IMR-90 (cell line): ENCODE results near the gene ADGRV1. TPM values are rescaled to one million over a fixed set of nuclear protein-coding genes. Genes with fewer than 3 reads are reported as not detected.

ENCODE experiments used
- ATAC-seq: fragments of 200-7000 bp; cut with Tn5 transposase; 2 replicates; pipeline ENCODE4 v1.9.1; 2020; ENCODE audit warnings: low read depth, mild to moderate bottlenecking, moderate library complexity
- BruUV-seq: library from RNA; stranded (reverse); fragments of 400-500 nt; replicated peaks from 2 replicates; lab custom pipeline; 2021; lab: Mats Ljungman, UMichigan
- CTCF ChIA-PET: fragments of 300-600 bp; formaldehyde crosslinking; extraction: SDS; loops from one replicate; lab custom pipeline; 2021; ENCODE audit warnings: antibody characterized with exemption; lab: Yijun Ruan, JAX
- POLR2A ChIA-PET: fragments of 300-600 bp; sonication (Branson Sonifier 250); formaldehyde crosslinking; loops from one replicate; lab custom pipeline; 2022; ENCODE audit warnings: antibody characterized with exemption; ENCODE audit not compliant: unreplicated experiment; lab: Charles Lee
- DNase-seq: peaks from one replicate; pipeline ENCODE4 v3.0.0; 2013
- H2AFZ ChIP-seq: replicated peaks from 2 replicates; pipeline ENCODE3; 2013; ENCODE audit warnings: low read length, mild to moderate bottlenecking; ENCODE audit not compliant: poor library complexity
- H2AK5ac ChIP-seq: 2 replicates; pipeline ENCODE4 v1.6.1; 2013; ENCODE audit warnings: low read depth, low read length, inconsistent platforms
- H2AK9ac ChIP-seq: replicated peaks from 2 replicates; pipeline ENCODE3; 2013; ENCODE audit warnings: mild to moderate bottlenecking, low read depth, low read length, moderate library complexity; ENCODE audit not compliant: poor library complexity
- H2BK120ac ChIP-seq: 2 replicates; pipeline ENCODE4 v1.6.1; 2013; ENCODE audit warnings: low read depth, low read length, inconsistent platforms
- H2BK15ac ChIP-seq: 3 replicates; pipeline ENCODE4 v1.6.1; 2013; ENCODE audit warnings: low read depth, low read length, inconsistent platforms
- H2BK20ac ChIP-seq: 2 replicates; pipeline ENCODE4 v1.6.1; 2013; ENCODE audit warnings: low read depth, mild to moderate bottlenecking, inconsistent platforms, low read length, moderate library complexity
- H2BK5ac ChIP-seq: 2 replicates; pipeline ENCODE4 v1.6.1; 2013; ENCODE audit warnings: mild to moderate bottlenecking, low read depth, low read length, inconsistent platforms; ENCODE audit not compliant: poor library complexity, severe bottlenecking
- H3K14ac ChIP-seq: replicated peaks from 2 replicates; pipeline ENCODE4 v1.6.1; 2013; ENCODE audit warnings: low read depth, low read length, inconsistent platforms
- H3K18ac ChIP-seq: 2 replicates; pipeline ENCODE4 v1.6.1; 2013; ENCODE audit warnings: low read depth, low read length, control low read depth
- H3K23ac ChIP-seq: 2 replicates; pipeline ENCODE4 v1.6.1; 2013; ENCODE audit warnings: low read depth, low read length, inconsistent platforms
- H3K27ac ChIP-seq: 2 replicates; pipeline ENCODE4 v1.5.1; 2013; ENCODE audit warnings: mild to moderate bottlenecking, control low read depth, low read length; ENCODE audit not compliant: insufficient read depth
- H3K27me3 ChIP-seq: 2 replicates; pipeline ENCODE4 v1.6.1; 2013; ENCODE audit warnings: low read length; ENCODE audit not compliant: control insufficient read depth, insufficient read depth
- H3K36me3 ChIP-seq: 2 replicates; pipeline ENCODE4 v1.6.1; 2013; ENCODE audit warnings: low read length, mixed read lengths; ENCODE audit not compliant: control insufficient read depth, insufficient read depth
- H3K4ac ChIP-seq: 2 replicates; pipeline ENCODE4 v1.6.1; 2013; ENCODE audit warnings: low read depth, low read length, inconsistent platforms
- H3K4me1 ChIP-seq: 2 replicates; pipeline ENCODE4 v1.6.1; 2013; ENCODE audit warnings: low read length, mixed read lengths; ENCODE audit not compliant: control insufficient read depth, insufficient read depth
- H3K4me2 ChIP-seq: 2 replicates; pipeline ENCODE4 v1.6.1; 2013; ENCODE audit warnings: low read depth, mild to moderate bottlenecking, control low read depth, low read length, moderate library complexity
- H3K4me3 ChIP-seq: 2 replicates; pipeline ENCODE4 v1.5.1; 2013; ENCODE audit warnings: low read depth, mild to moderate bottlenecking, control low read depth, low read length, moderate library complexity; ENCODE audit not compliant: insufficient read depth
- H3K56ac ChIP-seq: 2 replicates; pipeline ENCODE4 v1.6.1; 2013; ENCODE audit warnings: low read length, inconsistent platforms; ENCODE audit not compliant: insufficient read depth; ENCODE audit errors: extremely low read depth
- H3K79me1 ChIP-seq, 2 experiments: 2 replicates each; pipeline ENCODE4 v1.6.1; 2013; ENCODE audit warnings: low read length in 2 of 2, inconsistent platforms in 1 of 2, low read depth in 1 of 2
- H3K9ac ChIP-seq: 2 replicates; pipeline ENCODE4 v1.6.1; 2013; ENCODE audit warnings: low read depth, low read length, control low read depth
- H3K9me1 ChIP-seq: 2 replicates; pipeline ENCODE4 v1.6.1; 2013; ENCODE audit warnings: low read length, inconsistent platforms; ENCODE audit not compliant: insufficient read depth
- H3K9me3 ChIP-seq: 2 replicates; pipeline ENCODE4 v1.6.1; 2013; ENCODE audit warnings: low read length; ENCODE audit not compliant: control insufficient read depth, insufficient read depth
- H4K20me1 ChIP-seq: 2 replicates; pipeline ENCODE4 v1.6.1; 2013; ENCODE audit warnings: low read length, inconsistent platforms; ENCODE audit not compliant: insufficient read depth
- H4K5ac ChIP-seq: 2 replicates; pipeline ENCODE4 v1.6.1; 2013; ENCODE audit warnings: mild to moderate bottlenecking, low read depth, low read length, control low read depth
- H4K8ac ChIP-seq, 2 experiments: 2 replicates each; pipeline ENCODE4 v1.6.1; 2013; ENCODE audit warnings: low read depth in 2 of 2, low read length in 2 of 2, control low read depth in 1 of 2, inconsistent platforms in 1 of 2
- H4K91ac ChIP-seq: 2 replicates; pipeline ENCODE4 v1.6.1; 2013; ENCODE audit warnings: low read depth, low read length, inconsistent platforms; ENCODE audit not compliant: insufficient read depth
- MXI1 ChIP-seq: IDR thresholded peaks from 2 replicates; pipeline ENCODE4 v1.6.1; 2012; ENCODE audit warnings: low read depth, mild to moderate bottlenecking, low read length, moderate library complexity, borderline replicate concordance
- RAD21 ChIP-seq: IDR thresholded peaks from 2 replicates; pipeline ENCODE4 v1.6.1; 2012; ENCODE audit warnings: low read length, improper control_type of control experiment
- RCOR1 ChIP-seq: IDR thresholded peaks from 2 replicates; pipeline ENCODE4 v1.6.1; 2012; ENCODE audit warnings: mild to moderate bottlenecking, low read length, improper control_type of control experiment; ENCODE audit not compliant: insufficient replicate concordance
- SMC3 ChIP-seq: fragments of 150-350 bp; IDR thresholded peaks from 2 replicates; pipeline ENCODE4 v1.6.1; 2016; ENCODE audit warnings: low read depth, mild to moderate bottlenecking, antibody characterized with exemption, low read length, moderate library complexity
- WGBS, 2 experiments: methylation state at CpG; one replicate each; pipeline versions ENCODE4 v1.1.5 to v1.1.7; 2013; ENCODE audit warnings: missing lambda C conversion rate in 2 of 2; ENCODE audit not compliant: insufficient read length in 1 of 2; ENCODE audit errors: extremely low coverage in 2 of 2; 5-methylcytosine and 5-hydroxymethylcytosine counted together
- dilution Hi-C: fragments of 300-500 bp; cut with HindIII; formaldehyde crosslinking; loops from one replicate; pipeline ENCODE4 v1.14.3; 2018; ENCODE audit warnings: low sequenced_read_pairs; ENCODE audit not compliant: unreplicated experiment
- in situ Hi-C: fragments of 300-500 bp; cut with MboI; formaldehyde crosslinking; loops from 3 replicates; pipeline ENCODE4 v1.14.3; 2019; ENCODE audit warnings: low sequenced_read_pairs, inconsistent platforms, mixed read lengths
- intact Hi-C: fragments of 100-400 bp; cut with micrococcal nuclease; formaldehyde crosslinking; loops from 2 replicates; pipeline ENCODE4 v1.10.0; 2022
- polyA plus RNA-seq, 3 experiments: library from polyadenylated mRNA; depleted of rRNA; stranded (reverse); fragments of >200 nt; gene quantifications; 2 replicates each; pipeline ENCODE4 v1.2.3, GENCODE V29; 2012; ENCODE audit warnings: low replicate concordance in 1 of 3
- total RNA-seq: library from RNA; depleted of rRNA; stranded (reverse); fragments of >200 nt; gene quantifications from 2 replicates; pipeline ENCODE4 v1.2.3, GENCODE V29; 2012
- TF ChIP-seq, protein P1 (sequence below): fragments of 150-350 bp; IDR thresholded peaks from 2 replicates; pipeline ENCODE4 v1.6.1; 2017; ENCODE audit warnings: mild to moderate bottlenecking, antibody characterized with exemption, low read length, low read depth
- TF ChIP-seq, protein P2 (sequence below): conservative IDR thresholded peaks from 2 replicates; pipeline ENCODE4 v1.5.1; 2012; ENCODE audit warnings: mild to moderate bottlenecking, low read depth, low read length, improper control_type of control experiment

Gene ADGRV1
- total and polyA plus RNA-seq, 2 of the 4 experiments (the other 2 are of a cell fraction) = under 0.01 TPM; not detected in 1

DNA sequence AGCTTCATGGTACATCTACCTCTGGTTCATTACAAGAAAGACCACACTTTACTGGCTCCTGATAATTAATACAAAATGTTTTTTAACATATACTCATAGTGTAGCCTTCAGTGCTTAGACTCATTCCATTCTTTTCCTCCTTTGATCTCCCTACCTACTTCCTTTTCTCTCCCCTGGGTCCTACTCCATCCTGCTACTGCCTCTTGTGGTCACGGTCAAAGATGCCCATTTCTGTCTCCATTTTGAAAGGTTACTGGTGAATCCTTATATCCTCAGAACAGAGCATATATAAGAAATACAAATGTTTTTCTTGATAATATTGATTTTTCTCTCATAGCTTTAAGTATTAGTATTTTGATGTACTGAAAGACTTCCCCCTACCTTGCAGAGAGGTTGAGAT, 448.7 kb downstream of the ADGRV1 start:
- intact Hi-C loops (no loop called here), dilution Hi-C loops (no loop called here), in situ Hi-C loops (no loop called here)
- BruUV-seq = no TSS peak
- no peak overlapping the region for H4K5ac ChIP-seq
- ChIA-PET POLR2A (no interaction called here), CTCF (no interaction called here)
- H2BK5ac ChIP-seq = no peak overlapping the region
- H3K79me1 ChIP-seq = no peaks in the 10 kb centered on the region
- no peak overlapping the region for H4K91ac ChIP-seq
- no peak overlapping the region for H2AFZ ChIP-seq
- no peak overlapping the region for H3K9ac ChIP-seq
- no peaks in the 10 kb centered on the region for H3K9me3 ChIP-seq
- no peaks in the 10 kb centered on the region for H4K20me1 ChIP-seq
- H3K4me1 ChIP-seq = no peaks in the 10 kb centered on the region
- no peak overlapping the region for H3K4ac ChIP-seq
- H3K14ac ChIP-seq = no peak overlapping the region
- no peak overlapping the region for H4K8ac ChIP-seq
- no peaks in the 10 kb centered on the region for H3K27me3 ChIP-seq
- ATAC-seq (no peak), DNase-seq (no peak)
- H2BK15ac ChIP-seq = no peak overlapping the region
- no peak overlapping the region for H3K56ac ChIP-seq
- WGBS, 2 experiments = no CpG with 5 or more reads among the region's 1 CpG
- no peak overlapping the region for H2AK5ac ChIP-seq
- H2BK120ac ChIP-seq = no peak overlapping the region
- no peak overlapping the region for H3K23ac ChIP-seq
- no peak overlapping the region for H2AK9ac ChIP-seq
- H3K4me2 ChIP-seq = no peak overlapping the region
- no peak overlapping the region for H2BK20ac ChIP-seq
- H3K36me3 ChIP-seq = no peaks in the 10 kb centered on the region
- H3K9me1 ChIP-seq = no peaks in the 10 kb centered on the region
- H3K4me3 ChIP-seq = no peak overlapping the region
- TF ChIP-seq, protein P1, sequence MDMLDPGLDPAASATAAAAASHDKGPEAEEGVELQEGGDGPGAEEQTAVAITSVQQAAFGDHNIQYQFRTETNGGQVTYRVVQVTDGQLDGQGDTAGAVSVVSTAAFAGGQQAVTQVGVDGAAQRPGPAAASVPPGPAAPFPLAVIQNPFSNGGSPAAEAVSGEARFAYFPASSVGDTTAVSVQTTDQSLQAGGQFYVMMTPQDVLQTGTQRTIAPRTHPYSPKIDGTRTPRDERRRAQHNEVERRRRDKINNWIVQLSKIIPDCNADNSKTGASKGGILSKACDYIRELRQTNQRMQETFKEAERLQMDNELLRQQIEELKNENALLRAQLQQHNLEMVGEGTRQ = no peak
- TF ChIP-seq MXI1 = no peak
- no peak for TF ChIP-seq RCOR1
- TF ChIP-seq, protein P2, sequence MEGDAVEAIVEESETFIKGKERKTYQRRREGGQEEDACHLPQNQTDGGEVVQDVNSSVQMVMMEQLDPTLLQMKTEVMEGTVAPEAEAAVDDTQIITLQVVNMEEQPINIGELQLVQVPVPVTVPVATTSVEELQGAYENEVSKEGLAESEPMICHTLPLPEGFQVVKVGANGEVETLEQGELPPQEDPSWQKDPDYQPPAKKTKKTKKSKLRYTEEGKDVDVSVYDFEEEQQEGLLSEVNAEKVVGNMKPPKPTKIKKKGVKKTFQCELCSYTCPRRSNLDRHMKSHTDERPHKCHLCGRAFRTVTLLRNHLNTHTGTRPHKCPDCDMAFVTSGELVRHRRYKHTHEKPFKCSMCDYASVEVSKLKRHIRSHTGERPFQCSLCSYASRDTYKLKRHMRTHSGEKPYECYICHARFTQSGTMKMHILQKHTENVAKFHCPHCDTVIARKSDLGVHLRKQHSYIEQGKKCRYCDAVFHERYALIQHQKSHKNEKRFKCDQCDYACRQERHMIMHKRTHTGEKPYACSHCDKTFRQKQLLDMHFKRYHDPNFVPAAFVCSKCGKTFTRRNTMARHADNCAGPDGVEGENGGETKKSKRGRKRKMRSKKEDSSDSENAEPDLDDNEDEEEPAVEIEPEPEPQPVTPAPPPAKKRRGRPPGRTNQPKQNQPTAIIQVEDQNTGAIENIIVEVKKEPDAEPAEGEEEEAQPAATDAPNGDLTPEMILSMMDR = no peak
- TF ChIP-seq SMC3 = no peak
- no peak for TF ChIP-seq RAD21
- H3K27ac ChIP-seq = no peak overlapping the region
- no peak overlapping the region for H3K18ac ChIP-seq
